Bone marrow (tissue), 2 donors: Measurements from ENCODE around the gene FAM124A.

Experiments used
- DNase-seq, 2 donors: peaks; one replicate each; lab custom pipeline; 2025; lab: John Stamatoyannopoulos, UW

Gene FAM124A

GRCh38 chr13:51308781-51309180, 86.6 kb downstream of the FAM124A start:
- no peak for DNase-seq

- DNase-seq = no peak
These were observed 89.0 kb downstream of the FAM124A start for GRCh38 chr13:51311231-51311630.

- no peak for DNase-seq
These were observed 89.8 kb downstream of the FAM124A start for GRCh38 chr13:51311957-51312520.

DNA sequence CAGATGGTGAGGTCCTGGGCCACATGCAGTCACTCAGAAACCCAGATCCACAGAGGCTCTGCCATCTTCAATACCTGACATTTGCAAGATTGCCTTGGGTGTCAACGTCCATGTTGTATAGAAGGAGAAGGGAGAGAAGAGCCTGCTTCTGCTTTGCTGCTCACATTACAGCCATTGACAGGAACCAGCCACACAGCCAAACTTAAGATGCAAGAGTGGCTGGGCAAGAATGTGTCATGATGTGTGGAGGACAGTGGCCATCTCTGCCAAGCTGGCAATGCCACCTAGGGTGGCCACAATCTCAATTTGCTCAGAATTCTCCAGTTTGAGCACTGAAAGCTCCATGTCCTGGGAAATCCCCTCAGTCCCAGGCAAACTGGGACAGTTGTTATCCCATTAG, 91.4 kb downstream of the FAM124A start:
- DNase-seq = no peak

- no peak for DNase-seq
These were observed 95.1 kb downstream of the FAM124A start for GRCh38 chr13:51317262-51317661.

- no peak for DNase-seq
These were observed 95.8 kb downstream of the FAM124A start for GRCh38 chr13:51318015-51318414.

DNA sequence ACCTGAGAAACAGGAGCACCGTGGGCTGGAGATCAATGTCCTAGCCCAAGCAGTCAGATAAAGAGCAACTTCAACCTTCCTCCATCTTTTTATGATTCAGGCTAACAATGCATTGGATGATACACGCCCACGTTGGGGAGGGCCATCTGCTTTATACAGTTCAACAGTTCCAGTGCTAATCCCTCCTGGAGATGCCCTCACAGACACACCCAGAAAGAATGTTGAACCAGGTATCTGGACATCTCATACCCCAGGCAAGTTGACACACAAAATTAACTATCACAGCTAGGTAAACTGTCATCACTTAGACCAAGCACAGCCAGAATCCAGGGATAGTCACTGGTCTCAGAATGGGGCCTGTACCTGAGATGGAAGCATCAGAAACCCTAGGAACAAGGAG, 96.7 kb downstream of the FAM124A start:
- no peak for DNase-seq

DNA sequence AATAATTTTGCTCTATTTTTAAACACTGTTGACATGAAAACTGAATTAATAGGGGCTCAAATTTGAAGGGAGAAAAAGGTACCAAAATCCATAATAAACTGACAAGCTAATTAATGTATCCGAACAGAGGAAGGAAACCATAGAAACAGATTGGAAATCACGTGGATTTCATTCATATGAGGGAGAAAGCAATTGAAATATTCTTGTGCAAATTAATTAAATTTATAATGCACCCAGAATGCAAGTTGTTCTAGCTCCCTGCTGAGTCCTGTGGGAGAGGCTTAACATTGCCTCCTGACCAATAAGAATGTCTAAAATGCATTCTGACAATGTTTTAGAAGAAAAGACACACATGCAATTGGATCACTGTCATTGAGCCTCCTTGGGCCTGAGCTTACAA, 99.6 kb downstream of the FAM124A start:
- no peak for DNase-seq

DNA sequence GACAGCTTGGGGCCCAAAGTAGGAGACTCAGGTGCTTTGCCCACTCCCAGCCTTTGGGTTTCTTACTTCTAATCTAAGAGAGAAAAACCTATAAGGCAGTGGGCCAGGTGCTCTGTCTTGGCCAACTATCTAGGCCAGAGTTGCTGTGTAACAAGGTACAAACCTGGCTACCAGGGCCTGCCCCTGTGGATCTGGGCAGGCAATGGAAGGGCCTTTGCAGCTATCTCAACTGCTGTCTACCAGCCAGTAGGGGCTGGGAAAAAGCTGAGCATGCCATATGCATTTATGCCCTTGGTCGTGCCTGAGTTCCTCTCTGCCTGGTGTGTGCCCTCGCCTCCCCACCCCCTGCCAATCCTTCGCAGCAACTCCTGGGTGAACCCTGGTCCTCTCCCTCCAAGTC, 100.6 kb downstream of the FAM124A start:
- no peak for DNase-seq

DNA sequence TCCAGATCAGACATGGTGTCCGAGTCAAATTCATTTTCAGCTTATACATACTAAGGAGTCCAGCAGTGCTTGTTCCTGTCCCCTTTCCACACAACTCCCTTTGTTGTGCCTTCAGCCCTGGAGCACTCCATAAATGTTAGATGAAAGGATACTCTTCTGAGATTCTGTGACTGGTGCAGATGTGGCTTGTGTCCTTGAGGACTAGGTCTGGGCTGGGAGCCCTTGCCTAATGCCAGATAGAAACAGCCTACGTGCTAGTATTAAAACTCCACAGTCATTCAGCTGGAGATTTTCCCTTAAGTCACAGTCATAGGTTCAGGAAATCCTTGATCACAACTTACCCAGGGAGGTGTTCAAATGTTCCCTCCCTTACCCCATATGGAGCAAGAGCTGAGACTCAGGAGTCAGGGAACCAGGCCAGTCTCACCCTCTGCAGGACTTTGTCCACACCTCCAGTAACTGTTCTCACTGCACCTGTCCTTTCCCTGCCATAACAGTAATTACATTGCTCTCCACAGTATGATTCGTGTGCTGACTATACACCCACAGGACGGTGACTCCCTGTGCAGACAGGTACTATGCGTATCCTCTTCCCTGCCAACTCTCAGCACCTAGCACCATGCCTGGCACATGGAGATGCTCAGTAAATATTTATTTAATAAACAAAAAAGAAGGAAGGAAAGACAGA, 101.8 kb downstream of the FAM124A start:
- no peak for DNase-seq

- no peak for DNase-seq
These were observed 102.7 kb downstream of the FAM124A start for GRCh38 chr13:51324714-51325420.

DNA sequence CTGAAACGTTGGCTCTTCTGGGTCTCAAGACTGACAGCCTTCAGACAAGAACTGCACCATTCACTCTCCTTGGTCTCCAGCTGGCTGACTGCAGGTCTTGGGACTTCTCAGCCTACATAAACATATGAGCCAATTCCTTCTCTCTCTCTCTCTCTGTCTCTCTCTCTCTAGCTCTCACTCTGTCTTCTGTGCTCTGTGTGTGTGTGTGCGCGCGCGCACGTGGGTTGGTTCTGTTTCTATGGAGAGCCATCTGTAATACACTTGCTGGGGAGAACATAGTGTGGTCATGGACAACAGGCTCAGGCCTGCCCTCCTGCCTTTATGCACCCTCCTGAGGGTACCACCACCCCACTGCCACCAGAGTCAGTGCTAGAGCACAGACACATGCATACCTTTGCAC, 103.6 kb downstream of the FAM124A start:
- DNase-seq = no peak

GRCh38 chr13:51326777-51327176, 104.6 kb downstream of the FAM124A start:
- DNase-seq = no peak

- no peak for DNase-seq
These were observed 105.8 kb downstream of the FAM124A start for GRCh38 chr13:51327961-51328360.

DNA sequence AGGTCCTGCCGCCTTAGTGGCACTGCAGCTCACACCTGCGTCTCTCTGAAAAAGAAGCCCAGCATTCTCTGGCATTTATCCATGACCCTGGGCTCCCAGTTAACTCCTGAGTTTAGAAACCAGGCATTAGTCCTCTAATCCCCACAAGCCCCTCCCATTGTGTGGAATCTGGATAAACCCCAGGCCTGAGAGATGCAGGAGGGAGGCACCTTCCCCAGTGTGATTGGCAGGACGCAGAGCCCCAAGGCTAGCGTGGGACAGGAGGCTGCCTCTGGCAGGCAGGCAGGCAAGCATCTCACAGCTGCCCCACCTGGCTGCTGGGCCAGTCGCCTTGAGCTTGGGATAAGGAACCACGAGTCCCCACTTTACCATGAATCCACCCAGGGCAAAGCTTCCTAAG, 106.3 kb downstream of the FAM124A start:
- no peak for DNase-seq

DNA sequence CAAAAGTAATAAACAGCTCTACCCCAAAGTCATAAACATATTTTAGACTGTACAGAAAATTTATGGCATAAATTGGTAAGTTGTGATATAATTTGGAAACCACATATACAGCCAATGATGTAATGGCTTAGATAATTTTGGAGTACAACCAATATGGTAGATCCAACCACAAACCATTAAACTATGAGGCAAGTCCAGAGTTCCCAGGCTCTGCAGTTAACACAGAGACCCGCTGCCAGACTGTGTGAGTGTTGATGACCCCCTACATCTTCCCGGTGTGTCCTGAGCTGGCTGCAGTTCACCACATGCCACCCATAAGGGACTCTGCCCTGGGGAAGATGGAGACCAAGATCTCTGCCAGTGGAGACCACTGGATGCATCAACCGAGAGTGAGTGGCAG, 107.4 kb downstream of the FAM124A start:
- DNase-seq = no peak

DNA sequence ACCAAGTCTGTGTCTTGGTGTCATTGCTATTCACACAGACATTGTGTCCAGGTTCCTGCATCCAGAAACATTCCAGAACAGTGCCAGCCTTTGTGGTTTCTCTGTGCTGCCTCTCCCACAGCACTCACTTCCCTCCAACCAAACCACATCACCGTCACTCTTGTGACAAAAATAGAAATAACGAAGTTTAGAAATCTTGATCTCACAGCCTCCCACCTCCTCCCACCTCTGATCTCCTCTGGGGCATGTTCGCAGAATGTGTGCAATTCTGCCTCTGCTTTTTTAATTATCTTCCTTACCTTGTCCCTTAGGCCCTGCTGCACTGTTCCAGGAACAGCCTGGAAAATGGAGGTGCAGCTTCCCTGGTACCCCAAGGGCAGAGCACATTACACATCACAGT, 108.6 kb downstream of the FAM124A start:
- DNase-seq = peak in 1 of 2 donors; percentile 39

DNA sequence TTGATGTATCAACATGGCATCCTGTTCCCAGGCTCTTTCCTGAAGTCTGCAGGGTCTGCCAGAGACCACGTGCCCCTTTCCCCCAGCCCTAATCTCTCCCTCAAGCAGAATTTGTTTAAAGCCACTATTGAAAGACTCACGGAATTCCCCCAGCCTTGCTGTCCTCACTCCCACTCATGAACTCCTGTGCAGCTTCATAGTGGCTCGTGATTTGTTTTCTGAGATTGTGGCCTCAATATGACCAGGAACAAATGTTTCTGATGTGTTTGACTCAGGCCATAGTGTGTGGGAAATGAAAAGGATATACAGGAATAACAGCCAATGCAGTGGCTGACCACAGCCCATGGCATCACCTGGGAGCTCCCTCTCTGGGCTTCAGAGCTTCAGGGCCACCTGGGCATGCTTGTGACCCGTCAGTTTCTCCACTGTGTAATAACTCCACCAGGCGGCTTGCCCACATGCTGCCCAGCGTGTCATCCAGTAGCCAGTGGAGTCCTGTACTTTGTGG, 109.2 kb downstream of the FAM124A start:
- DNase-seq = no peak

- no peak for DNase-seq
These were observed 110.6 kb downstream of the FAM124A start for GRCh38 chr13:51332566-51333361.

- DNase-seq = no peak
These were observed 111.2 kb downstream of the FAM124A start for GRCh38 chr13:51333421-51333820.

DNA sequence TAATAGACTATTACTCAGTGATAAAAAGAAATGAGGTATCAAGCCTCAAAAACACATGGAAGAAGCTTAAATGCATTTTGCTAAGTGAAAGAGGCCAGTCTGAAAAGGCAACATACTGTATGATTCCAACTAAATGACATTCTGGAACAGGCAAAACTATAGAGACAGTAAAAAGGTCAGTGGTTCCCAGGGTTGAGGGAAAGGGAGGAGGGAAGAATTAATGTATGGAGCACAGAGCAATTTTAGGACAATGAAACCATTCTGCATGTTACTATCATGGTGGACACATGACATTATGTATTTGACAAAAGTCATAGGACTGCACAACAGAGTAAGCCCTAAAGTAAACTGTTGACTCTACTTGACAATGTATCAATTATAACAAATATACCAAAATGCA, 111.6 kb downstream of the FAM124A start:
- DNase-seq = no peak
